SHP77 (cell line): Measurements from ENCODE around the gene DNAH11.
"Not testable (repeated sequence)": the region's sequence is repeated elsewhere in the genome, so short reads cannot be mapped to it uniquely, and the experiment has no call there.

Experiments
- DNase-seq, 2 experiments: peaks; one replicate each; lab custom pipeline; 2025; lab: John Stamatoyannopoulos, UW

The DNAH11 gene

DNA sequence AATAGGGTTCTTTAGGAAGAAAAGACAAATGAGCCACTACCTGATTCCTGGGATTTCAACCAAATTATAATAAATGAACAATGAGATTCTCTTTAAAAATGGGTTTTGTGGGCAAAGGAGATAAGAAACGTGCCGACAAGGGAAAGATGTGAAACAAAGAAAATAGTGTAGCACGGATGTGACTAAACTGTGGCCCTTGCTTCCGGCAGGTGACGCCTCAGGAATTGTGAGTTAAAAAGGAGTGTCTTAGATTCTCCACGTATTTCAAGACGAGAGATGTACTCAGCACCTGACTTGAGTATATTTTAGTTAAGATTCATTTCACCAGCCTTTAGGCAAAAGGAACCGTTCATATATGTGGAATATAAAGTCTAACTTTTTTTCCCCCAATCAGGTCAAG lies 75.9 kb downstream of the DNAH11 start:
- no peak for DNase-seq

DNA sequence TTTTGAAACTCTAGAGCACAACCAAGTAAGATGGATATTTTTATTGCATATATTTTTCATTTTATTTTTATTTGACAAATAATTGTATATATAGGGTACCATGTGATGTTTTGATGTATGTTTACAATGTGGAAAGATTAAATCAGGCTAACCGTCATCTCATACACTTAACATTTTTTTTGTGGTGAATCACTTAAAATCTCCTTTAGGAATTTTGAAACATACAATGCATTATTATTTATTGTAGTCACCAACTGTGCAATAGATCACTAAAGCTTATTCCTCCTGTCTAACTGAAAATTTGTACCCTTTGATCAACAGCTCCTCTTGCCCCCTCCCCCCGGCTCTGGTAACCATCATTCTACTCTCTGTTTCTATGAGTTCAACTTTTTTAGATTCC lies 77.2 kb downstream of the DNAH11 start:
- DNase-seq = no peak

- no peak for DNase-seq
Measured at GRCh38 chr7:21624320-21624719, 81.5 kb downstream of the DNAH11 start.

DNA sequence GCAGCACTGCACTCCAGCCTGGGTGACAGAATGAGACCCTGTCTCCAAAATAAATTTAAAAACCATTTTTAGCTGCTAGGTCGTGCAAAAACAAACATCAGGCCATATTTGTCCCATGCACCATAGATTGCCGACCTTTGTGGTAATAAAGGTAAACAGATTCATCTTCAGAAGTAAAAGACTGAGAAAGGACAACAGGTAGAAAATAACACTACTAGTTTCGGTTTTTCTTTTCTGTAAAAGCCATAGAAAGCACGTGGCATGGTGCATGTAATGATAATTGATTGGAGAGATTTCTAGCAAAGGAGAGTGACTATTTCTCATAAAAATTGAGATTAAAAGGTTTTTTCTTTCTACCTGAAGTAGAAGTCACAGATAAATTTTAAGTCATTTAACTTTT lies 93.9 kb downstream of the DNAH11 start:
- no peak for DNase-seq

GRCh38 chr7:21639206-21639868 lies 96.5 kb downstream of the DNAH11 start:
- no peak for DNase-seq

- DNase-seq = no peak
Measured at GRCh38 chr7:21640105-21640504, 97.3 kb downstream of the DNAH11 start.

- no peak for DNase-seq
Measured at GRCh38 chr7:21641546-21641945, 98.7 kb downstream of the DNAH11 start.

GRCh38 chr7:21642422-21642821 lies 99.6 kb downstream of the DNAH11 start:
- no peak for DNase-seq

GRCh38 chr7:21651697-21652096 lies 108.9 kb downstream of the DNAH11 start:
- no peak for DNase-seq

DNA sequence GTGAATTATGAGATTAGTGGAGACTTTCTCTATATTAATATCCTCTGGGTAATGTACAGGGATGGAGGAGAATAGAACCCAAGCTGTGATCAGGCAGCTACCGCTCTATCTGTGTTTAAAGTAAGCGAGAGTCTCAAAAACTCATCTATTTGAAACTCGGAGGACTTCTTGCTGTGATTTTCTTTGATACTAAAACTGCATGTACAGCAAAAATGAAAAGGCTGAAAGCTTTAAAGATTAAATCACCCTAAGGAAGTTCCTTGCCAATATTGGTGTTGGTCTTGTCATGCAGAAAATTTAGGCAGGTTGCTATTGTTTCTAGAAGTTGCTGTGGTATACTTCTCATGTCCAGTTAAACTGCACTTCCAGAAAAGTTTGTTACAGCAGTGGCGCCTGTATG lies 110.8 kb downstream of the DNAH11 start:
- no peak for DNase-seq

DNA sequence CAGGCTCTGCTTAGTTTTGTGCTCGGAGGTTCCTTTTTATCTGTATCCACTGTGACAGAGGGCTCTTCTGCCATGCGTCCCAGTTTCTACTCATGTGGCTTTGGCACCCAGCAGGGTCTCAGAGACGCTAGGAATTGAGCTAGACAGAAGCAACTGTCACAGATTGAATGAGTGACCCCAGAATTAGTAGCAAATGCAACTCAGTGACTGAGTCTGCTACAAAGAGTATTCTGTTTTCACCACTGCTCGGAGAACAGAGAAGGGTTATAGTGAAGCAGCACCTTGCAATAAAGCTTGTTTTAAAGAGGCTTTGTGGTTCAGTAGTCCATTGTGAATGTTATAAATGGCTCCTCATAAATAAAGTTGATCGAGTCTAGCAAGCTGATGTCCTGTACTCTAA lies 113.2 kb downstream of the DNAH11 start:
- no peak for DNase-seq

- no peak for DNase-seq
Measured at GRCh38 chr7:21656796-21657195, 114.0 kb downstream of the DNAH11 start.

- no peak for DNase-seq
Measured at GRCh38 chr7:21670496-21670895, 127.7 kb downstream of the DNAH11 start.

- DNase-seq = no peak
Measured at GRCh38 chr7:21671859-21672258, 129.0 kb downstream of the DNAH11 start.

- DNase-seq = no peak
Measured at GRCh38 chr7:21675255-21675654, 132.4 kb downstream of the DNAH11 start.

DNA sequence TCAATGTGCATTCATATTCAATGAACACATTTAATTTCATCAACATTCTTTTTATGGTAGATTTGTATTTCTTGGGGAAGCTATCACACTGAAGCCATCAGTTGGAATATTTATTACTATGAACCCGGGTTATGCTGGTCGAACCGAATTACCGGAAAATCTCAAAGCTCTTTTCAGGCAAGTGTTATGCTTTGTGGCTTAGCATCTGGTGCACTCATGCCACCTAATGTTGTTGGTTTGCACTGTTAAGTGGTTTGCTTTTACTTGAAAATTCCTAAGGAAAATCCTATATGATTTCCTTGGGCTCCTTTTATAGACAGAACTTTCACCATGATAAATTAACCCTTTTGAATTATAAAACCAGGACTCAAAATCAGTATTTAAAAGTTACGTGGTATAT lies 147.9 kb downstream of the DNAH11 start:
- DNase-seq = no peak

GRCh38 chr7:21691146-21691545 lies 148.3 kb downstream of the DNAH11 start:
- DNase-seq = not testable (repeated sequence)

DNA sequence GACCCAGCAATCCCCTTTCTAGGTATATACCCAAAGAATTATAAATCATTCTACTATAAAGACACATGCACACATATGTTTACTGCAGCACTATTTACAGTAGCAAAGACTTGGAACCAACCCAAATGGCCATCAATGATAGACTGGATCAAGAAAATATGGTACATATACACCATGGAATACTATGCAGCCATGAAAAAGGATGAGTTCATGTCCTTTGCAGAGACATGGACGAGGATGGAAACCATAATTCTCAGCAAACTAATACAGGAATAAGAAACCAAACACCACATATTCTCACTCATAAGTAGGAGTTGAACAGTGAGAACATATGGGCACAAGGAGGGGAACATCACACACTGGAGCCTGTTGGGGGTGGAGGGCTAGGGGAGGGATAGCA lies 157.7 kb downstream of the DNAH11 start:
- not testable (repeated sequence) for DNase-seq

GRCh38 chr7:21702303-21702702 lies 159.5 kb downstream of the DNAH11 start:
- DNase-seq = no peak

DNA sequence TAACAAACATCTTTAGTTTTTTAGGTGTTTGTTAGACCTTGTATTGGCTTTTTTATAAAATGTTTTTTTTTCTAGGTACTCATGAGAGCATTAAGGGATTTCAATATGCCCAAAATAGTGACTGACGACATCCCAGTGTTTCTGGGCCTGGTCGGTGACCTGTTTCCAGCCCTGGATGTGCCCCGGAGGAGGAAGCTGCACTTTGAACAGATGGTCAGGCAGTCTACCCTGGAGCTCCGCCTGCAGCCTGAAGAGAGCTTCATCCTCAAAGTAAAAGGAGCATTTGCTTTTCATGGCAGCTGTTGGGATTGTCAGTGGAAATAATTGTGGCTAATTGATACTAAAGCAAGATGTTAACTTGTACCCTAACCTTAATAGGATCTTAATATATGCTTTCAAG lies 161.5 kb downstream of the DNAH11 start:
- DNase-seq = no peak

DNA sequence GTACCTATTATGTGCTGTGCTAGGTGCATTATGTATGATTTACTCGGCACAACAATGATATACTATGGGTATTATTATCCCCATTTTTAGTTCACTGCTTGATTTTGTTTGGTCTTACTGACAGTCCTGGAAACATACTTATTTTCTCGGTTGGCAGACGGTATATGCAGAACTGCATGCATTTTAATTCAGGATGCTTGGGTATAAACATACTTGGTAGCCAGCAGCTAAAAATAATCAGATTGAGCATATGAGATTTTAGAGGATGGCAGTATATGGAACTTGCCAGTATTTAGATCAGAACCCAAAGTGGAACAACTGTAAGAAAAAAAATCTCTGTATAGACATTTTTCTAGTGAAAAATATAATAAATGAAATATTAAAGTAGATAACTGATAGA lies 163.3 kb downstream of the DNAH11 start:
- no peak for DNase-seq

- DNase-seq = no peak
Measured at GRCh38 chr7:21707566-21707965, 164.7 kb downstream of the DNAH11 start.

DNA sequence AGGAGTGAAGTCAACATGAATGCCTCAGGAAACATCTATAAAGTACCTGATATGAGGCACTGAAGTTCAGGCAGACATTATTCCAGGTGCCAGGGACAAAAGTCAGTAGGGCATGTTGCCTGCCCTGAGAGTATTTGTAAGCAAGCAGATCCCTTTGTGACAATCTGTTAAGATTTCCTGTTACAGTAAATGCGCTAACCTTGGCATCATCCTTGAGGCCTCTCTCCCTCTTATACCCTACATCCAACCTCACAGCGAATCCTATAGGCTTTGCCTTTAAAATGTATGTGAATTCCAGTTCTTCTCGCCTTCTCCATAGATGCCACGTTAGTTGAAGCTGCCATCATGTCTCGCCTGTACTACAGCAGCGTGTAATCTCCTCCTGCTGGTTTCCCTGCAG lies 165.3 kb downstream of the DNAH11 start:
- DNase-seq = no peak

GRCh38 chr7:21717323-21717722 lies 174.5 kb downstream of the DNAH11 start:
- DNase-seq = no peak

DNA sequence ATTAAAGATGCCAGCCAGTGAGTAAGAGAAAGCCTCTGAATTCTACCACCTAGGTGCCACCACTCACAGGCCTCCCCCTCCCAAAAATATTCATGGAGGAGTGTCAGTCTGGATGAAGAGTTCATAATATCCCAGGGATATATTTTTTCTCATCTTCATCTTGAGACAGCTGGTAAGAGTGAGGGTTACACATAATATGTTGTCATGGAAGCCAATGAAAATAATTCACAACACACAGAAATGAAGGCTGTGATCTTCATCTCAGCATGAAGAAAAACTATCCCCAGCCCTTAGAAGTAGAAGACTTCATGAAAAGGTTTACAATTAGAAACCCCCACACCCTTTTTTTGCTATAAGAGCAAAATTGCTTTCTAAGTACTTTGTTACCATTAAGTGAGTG lies 175.6 kb downstream of the DNAH11 start:
- DNase-seq = no peak
